ENCODE results near the gene NUDT21. TPM values are rescaled to one million over a fixed set of nuclear protein-coding genes. Genes with fewer than 3 reads are reported as not detected.

NUDT21 gene
- total and polyA plus RNA-seq, 10 of the 15 experiments (the other 5 are each of a cell fraction or from before 2014, with no cell fraction given) = 70.1 to 229 (median 127) TPM

GRCh38 chr16:56488035-56488434, 36.9 kb upstream of the NUDT21 start (continued):
- no peak for TF ChIP-seq E4F1 (IDR thresholded peaks at IDR 0.05; ENCODE audit: borderline replicate concordance, partially characterized antibody)
- no peak for TF ChIP-seq SMARCA5 (IDR thresholded peaks at IDR 0.05)
- no peak for TF ChIP-seq PML (IDR thresholded peaks at IDR 0.05; ENCODE audit: low read length)
- TF ChIP-seq, protein P1, sequence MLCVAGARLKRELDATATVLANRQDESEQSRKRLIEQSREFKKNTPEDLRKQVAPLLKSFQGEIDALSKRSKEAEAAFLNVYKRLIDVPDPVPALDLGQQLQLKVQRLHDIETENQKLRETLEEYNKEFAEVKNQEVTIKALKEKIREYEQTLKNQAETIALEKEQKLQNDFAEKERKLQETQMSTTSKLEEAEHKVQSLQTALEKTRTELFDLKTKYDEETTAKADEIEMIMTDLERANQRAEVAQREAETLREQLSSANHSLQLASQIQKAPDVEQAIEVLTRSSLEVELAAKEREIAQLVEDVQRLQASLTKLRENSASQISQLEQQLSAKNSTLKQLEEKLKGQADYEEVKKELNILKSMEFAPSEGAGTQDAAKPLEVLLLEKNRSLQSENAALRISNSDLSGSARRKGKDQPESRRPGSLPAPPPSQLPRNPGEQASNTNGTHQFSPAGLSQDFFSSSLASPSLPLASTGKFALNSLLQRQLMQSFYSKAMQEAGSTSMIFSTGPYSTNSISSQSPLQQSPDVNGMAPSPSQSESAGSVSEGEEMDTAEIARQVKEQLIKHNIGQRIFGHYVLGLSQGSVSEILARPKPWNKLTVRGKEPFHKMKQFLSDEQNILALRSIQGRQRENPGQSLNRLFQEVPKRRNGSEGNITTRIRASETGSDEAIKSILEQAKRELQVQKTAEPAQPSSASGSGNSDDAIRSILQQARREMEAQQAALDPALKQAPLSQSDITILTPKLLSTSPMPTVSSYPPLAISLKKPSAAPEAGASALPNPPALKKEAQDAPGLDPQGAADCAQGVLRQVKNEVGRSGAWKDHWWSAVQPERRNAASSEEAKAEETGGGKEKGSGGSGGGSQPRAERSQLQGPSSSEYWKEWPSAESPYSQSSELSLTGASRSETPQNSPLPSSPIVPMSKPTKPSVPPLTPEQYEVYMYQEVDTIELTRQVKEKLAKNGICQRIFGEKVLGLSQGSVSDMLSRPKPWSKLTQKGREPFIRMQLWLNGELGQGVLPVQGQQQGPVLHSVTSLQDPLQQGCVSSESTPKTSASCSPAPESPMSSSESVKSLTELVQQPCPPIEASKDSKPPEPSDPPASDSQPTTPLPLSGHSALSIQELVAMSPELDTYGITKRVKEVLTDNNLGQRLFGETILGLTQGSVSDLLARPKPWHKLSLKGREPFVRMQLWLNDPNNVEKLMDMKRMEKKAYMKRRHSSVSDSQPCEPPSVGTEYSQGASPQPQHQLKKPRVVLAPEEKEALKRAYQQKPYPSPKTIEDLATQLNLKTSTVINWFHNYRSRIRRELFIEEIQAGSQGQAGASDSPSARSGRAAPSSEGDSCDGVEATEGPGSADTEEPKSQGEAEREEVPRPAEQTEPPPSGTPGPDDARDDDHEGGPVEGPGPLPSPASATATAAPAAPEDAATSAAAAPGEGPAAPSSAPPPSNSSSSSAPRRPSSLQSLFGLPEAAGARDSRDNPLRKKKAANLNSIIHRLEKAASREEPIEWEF (IDR thresholded peaks at IDR 0.05; ENCODE audit: insufficient replicate concordance, low read depth, low read length) = no peak
- TF ChIP-seq EZH2 (IDR thresholded peaks at IDR 0.05; ENCODE audit: borderline replicate concordance, control insufficient read depth, low read depth, low read length) = no peak
- no peak for TF ChIP-seq RFX5 (IDR thresholded peaks at IDR 0.05; ENCODE audit: low read depth, low read length)
- TF ChIP-seq RAD51 (IDR thresholded peaks at IDR 0.05) = no peak
- TF ChIP-seq MAX (IDR thresholded peaks at IDR 0.05; ENCODE audit: low read depth, low read length) = no peak

All from GM12878 (cell line).